Activated naive CD4-positive, alpha-beta T cell treated with anti-CD3 and anti-CD28 coated beads for 36 hours (primary cell): ENCODE data around the gene DTNA. TPM values are rescaled to one million over a fixed set of nuclear protein-coding genes. Genes with fewer than 3 reads are reported as not detected.

ENCODE experiments used
- CTCF ChIA-PET: fragments of 350-600 bp; sonication (Branson Sonifier 250); formaldehyde crosslinking; loops from one replicate; lab custom pipeline; 2021; ENCODE audit warnings: antibody characterized with exemption; lab: Charles Lee
- DNase-seq: peaks from one replicate; pipeline ENCODE4 v3.0.0-alpha.2; 2020
- H3K27ac Mint-ChIP-seq: one replicate; pipeline ENCODE4 v1.8.0; 2021; ENCODE audit warnings: mild to moderate bottlenecking, mixed read lengths
- H3K27me3 Mint-ChIP-seq: one replicate; pipeline ENCODE4 v1.8.0; 2021; ENCODE audit warnings: low read depth, mixed read lengths
- H3K36me3 Mint-ChIP-seq: one replicate; pipeline ENCODE4 v1.8.0; 2021; ENCODE audit warnings: low read depth, mixed read lengths
- H3K4me1 Mint-ChIP-seq: one replicate; pipeline ENCODE4 v1.8.0; 2021; ENCODE audit warnings: low read depth, mixed read lengths
- H3K4me3 Mint-ChIP-seq: one replicate; pipeline ENCODE4 v1.8.0; 2021; ENCODE audit warnings: mild to moderate bottlenecking, moderate library complexity, mixed read lengths
- H3K9me3 Mint-ChIP-seq: one replicate; pipeline ENCODE4 v1.8.0; 2021; ENCODE audit warnings: mixed read lengths
- intact Hi-C: fragments of 100-400 bp; cut with micrococcal nuclease; formaldehyde crosslinking; loops from one replicate; pipeline ENCODE4 v1.15.1; 2023
- total RNA-seq, 2 experiments: library from RNA; stranded (reverse); gene quantifications; one replicate each; pipeline ENCODE4 v1.2.3, GENCODE V29; 2021

DTNA gene
- total RNA-seq, 2 experiments from 2014 or later: 0.27 to 0.43 TPM

DNA sequence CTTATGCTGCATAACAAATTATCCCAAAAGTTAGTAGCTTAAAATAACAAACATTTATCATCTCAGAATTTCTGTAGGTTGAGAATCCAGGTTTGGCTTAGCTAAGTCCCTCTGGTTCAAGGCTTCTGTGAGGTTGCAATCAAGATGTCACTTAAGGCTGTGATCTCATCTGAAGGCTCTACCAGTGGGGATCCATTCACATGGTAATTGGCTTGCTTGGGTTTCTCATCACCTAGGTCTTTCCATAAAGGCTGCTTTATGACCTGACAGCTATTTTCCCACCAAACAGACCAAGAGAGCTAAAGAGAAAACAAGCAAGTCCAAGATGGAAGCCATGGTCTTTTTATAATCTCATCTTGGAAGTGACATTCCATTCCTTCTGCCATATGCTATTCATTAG is 137.3 kb downstream of the DTNA start:
- CTCF ChIA-PET: no interaction called here
- intact Hi-C loops: no loop called here

DNA sequence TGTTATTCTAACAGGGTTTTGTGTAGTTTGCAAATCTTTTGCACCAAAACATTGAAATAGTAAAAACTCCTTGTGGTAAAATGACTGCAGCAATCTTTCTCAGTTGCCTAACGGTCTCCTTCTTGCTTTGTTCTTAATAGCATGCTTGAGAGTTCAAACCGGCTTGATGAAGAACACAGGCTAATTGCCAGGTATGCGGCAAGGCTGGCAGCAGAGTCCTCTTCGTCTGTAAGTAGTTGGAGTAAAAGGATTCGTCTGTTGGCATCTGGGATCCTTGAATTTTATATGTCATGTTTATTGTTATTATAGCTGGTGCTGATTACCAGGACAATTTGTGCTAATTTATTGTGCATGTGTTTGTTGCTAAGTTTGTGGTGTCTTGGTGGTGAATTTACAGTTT is 138.1 kb downstream of the DTNA start:
- Mint-ChIP-seq H3K4me3 (no peak overlapping the region), H3K4me1 (no peaks in the 10 kb centered on the region), H3K27ac (no peak overlapping the region), H3K36me3 (no peaks in the 10 kb centered on the region), H3K9me3 (no peaks in the 10 kb centered on the region), H3K27me3 (peaks cover 17% of the 10 kb centered on the region)
- intact Hi-C loops: no loop called here
- DNase-seq: no peak
- CTCF ChIA-PET: interaction anchor here (0.8 to 1.8 kb wide), 2 partner anchors 9 to 172 kb away, joined by 3 to 4 read pairs; no protein-coding TSS in a partner anchor

More for the DNA sequence above, 137.3 kb downstream of the DTNA start:
- H3K9me3 Mint-ChIP-seq: no peaks in the 10 kb centered on the region
- H3K36me3 Mint-ChIP-seq: no peaks in the 10 kb centered on the region
- H3K27me3 Mint-ChIP-seq: peaks cover 19% of the 10 kb centered on the region
- no peak overlapping the region for H3K27ac Mint-ChIP-seq
- DNase-seq: no peak
- no peaks in the 10 kb centered on the region for H3K4me1 Mint-ChIP-seq
- H3K4me3 Mint-ChIP-seq: no peak overlapping the region

DNA sequence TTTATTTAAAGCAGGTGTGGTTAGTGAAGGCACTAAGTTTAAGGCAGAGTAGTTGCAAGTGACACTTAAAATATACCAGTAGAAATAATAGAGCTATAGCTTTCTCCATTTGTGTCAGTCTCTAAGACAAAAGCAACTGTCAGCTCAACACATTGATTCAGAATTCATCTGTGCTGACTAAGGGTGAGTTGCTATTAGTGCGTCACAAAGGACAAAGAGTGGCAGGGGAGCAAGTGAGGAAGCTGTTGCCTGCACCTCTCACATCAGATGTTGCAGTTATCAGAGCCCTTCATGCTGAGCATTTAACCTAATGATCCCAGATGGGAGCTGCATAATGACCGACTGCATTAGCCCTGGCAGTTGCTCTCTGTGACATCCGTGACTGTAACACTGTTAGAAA is 138.6 kb downstream of the DTNA start:
- Mint-ChIP-seq H3K4me1 (no peaks in the 10 kb centered on the region), H3K4me3 (no peak overlapping the region), H3K9me3 (no peaks in the 10 kb centered on the region), H3K27me3 (peaks cover 17% of the 10 kb centered on the region), H3K27ac (no peak overlapping the region), H3K36me3 (no peaks in the 10 kb centered on the region)
- CTCF ChIA-PET: interaction anchor here (0.8 to 1.8 kb wide), 2 partner anchors 10 to 171 kb away, joined by 3 to 4 read pairs; no protein-coding TSS in a partner anchor
- DNase-seq: no peak
- intact Hi-C loops: no loop called here

DNA sequence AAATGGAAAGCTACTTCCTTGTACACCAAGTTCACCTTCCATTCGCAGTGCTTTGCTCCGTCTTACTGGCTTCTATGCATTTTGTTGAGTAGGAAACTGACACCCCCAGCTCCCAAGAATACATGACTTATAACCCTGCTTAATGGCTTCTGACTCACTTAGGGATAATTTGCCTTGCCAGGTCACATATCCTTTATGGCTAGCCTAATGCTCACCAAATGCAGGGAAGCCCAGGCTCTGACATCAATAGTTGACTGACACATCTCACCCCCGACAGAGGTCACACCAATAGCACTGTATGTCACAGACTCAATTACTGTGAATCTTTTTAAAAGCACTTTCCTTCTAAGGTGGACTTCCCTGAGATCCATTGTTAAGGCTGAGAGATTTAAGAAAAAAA is 147.2 kb downstream of the DTNA start:
- CTCF ChIA-PET: interaction anchor here (1.0 kb wide), 1 partner anchor 20 kb away, joined by 3 read pairs; no protein-coding TSS in a partner anchor
- H3K36me3 Mint-ChIP-seq: peaks cover 5% of the 10 kb centered on the region
- H3K4me1 Mint-ChIP-seq: peaks cover 32% of the 10 kb centered on the region
- H3K9me3 Mint-ChIP-seq: peaks cover 8% of the 10 kb centered on the region
- DNase-seq: no peak
- H3K4me3 Mint-ChIP-seq: no peak overlapping the region
- H3K27ac Mint-ChIP-seq: no peak overlapping the region
- intact Hi-C loops: no loop called here
- peaks cover 11% of the 10 kb centered on the region for H3K27me3 Mint-ChIP-seq

DNA sequence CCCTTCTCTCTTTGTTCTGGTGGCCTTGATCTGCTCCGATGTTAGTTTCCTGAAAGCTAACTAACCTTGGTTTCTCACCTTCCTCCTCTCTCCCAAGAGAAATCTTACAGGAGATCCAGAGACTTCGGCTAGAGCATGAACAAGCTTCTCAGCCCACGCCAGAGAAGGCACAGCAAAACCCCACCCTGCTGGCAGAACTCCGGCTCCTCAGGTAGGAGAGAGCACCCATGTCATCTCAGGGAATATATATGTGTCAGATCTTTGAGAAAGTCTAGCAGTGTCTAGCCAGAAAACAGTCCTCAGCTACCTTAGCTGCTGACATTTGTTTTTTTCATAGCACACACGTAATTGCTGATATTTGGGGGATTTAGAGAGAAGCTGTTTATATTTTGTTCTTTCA is 148.1 kb downstream of the DTNA start:
- H3K9me3 Mint-ChIP-seq: peaks cover 8% of the 10 kb centered on the region
- H3K27me3 Mint-ChIP-seq: peaks cover 8% of the 10 kb centered on the region
- CTCF ChIA-PET: interaction anchor here (0.7 to 1.0 kb wide), 3 partner anchors 9 to 28 kb away, joined by 3 to 4 read pairs (median 3); no protein-coding TSS in a partner anchor
- H3K4me3 Mint-ChIP-seq: no peak overlapping the region
- peaks cover 5% of the 10 kb centered on the region for H3K36me3 Mint-ChIP-seq
- no peak overlapping the region for H3K27ac Mint-ChIP-seq
- peaks cover 39% of the 10 kb centered on the region for H3K4me1 Mint-ChIP-seq
- intact Hi-C loops: no loop called here
- DNase-seq: no peak

DNA sequence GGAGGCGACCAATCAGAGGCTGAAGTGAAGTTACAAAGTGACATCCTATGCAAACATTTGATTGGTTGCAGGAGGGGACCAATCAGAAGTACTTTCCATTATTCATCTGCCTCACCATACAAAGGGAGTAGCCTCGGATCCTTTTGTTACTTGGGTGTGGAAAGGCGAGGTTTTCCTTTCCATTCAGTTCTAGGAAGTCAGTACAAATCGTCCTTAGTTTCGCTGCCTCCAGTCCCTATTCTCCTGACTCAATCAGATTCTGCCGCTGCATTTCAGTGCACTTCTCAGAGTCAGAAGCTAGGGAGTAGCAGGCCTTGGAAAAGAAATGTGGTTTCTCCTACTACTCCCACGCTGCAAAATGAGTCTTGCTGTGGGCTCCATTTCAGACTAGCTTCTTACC is 149.4 kb downstream of the DTNA start:
- intact Hi-C loops: no loop called here
- Mint-ChIP-seq H3K36me3 (peaks cover 8% of the 10 kb centered on the region), H3K27ac (peak overlapping the region; percentile 73), H3K9me3 (peaks cover 8% of the 10 kb centered on the region), H3K4me1 (peaks cover 47% of the 10 kb centered on the region), H3K27me3 (peaks cover 8% of the 10 kb centered on the region), H3K4me3 (no peak overlapping the region)
- DNase-seq: no peak
- CTCF ChIA-PET: interaction anchor here (0.6 kb wide), 1 partner anchor 25 kb away, joined by 5 read pairs; no protein-coding TSS in a partner anchor

DNA sequence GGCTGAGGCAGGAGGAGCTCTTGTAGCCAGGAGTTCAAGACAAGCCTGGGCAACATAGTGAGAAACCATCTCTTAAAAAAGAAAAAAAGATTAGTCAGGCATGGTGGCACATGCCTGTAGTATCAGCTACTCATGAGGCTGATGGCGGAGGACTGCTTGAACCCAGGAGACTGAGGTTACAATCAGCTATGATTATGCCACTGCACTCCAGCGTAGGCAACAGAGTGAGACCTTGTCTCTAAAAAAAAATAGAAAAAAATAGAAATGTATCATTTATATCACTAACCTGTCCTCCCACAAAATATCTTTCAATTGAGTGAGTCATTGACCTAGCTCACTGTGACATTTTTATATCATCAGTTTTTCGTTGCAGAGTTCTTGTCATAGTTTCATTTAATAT is 152.5 kb downstream of the DTNA start:
- Mint-ChIP-seq H3K9me3 (peaks cover 8% of the 10 kb centered on the region), H3K4me1 (peaks cover 70% of the 10 kb centered on the region), H3K36me3 (peaks cover 8% of the 10 kb centered on the region), H3K27me3 (peaks cover 5% of the 10 kb centered on the region), H3K27ac (no peak overlapping the region), H3K4me3 (no peak overlapping the region)
- intact Hi-C loops: loop anchor here (5.0 to 10.0 kb wide), 5 partner anchors 512 to 1962 kb away; partner anchors contain the start of genes INO80C, KIAA1328, RMP24 and TPGS2
- CTCF ChIA-PET: no interaction called here
- peak; percentile 26 for DNase-seq

DNA sequence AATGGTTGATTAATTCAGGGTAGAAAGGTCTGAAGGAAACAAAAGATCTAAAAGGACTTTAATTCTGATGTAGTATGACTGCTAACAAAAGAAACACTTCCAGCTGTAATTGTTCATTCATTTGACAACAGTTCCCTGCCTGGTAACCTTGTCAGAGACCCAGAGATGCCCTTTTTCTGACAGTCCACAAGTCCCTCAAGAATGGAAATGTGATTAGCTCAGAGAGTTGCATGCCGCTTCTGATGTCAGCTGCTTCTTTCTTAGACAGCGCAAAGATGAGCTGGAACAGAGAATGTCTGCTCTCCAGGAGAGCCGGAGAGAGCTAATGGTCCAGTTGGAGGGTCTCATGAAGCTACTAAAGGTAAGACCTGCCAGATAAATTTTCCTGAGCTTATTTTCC is 153.6 kb downstream of the DTNA start:
- H3K4me1 Mint-ChIP-seq: peaks cover 69% of the 10 kb centered on the region
- intact Hi-C loops: loop anchor here (5.0 to 10.0 kb wide), 5 partner anchors 511 to 1961 kb away; partner anchors contain the start of genes INO80C, KIAA1328, RMP24 and TPGS2
- DNase-seq: no peak
- H3K27me3 Mint-ChIP-seq: no peaks in the 10 kb centered on the region
- no peak overlapping the region for H3K4me3 Mint-ChIP-seq
- CTCF ChIA-PET: interaction anchor here (0.7 kb wide), 1 partner anchor 107 kb away, joined by 4 read pairs; no protein-coding TSS in a partner anchor
- H3K27ac Mint-ChIP-seq: no peak overlapping the region
- peaks cover 4% of the 10 kb centered on the region for H3K36me3 Mint-ChIP-seq
- H3K9me3 Mint-ChIP-seq: peaks cover 2% of the 10 kb centered on the region

DNA sequence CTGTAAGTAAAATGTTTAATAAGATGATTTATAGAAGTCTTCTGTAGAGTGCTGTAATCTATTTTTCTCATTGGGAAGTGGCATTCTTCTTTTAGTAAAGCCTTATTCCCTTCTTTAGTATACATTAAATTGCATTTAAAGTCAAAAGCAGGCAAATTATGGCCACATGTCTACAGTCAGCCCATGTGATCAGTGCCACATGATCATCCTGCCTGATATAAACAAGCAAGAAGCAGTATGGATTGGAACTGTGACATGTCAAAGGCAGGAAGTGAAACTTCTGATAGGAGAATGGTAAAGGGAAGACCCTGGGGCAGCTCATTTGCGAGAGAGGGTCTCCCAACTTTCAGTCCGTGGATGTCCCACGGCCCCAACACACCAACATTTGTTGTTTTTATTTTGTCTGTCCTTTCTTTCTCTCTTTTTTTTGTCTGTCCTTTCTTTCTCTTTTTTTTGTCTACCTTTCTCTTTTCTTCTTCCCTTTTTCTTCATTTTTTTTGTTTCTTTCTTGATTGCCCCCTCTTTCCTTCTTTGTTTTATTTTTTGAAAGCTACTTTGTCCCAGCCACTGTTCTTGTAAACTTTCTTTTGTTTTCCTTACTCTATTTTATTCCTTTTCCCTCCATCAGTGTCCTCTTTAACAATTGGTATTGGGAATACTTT is 154.9 kb downstream of the DTNA start:
- Mint-ChIP-seq H3K27ac (peak overlapping the region; percentile 92), H3K4me1 (peaks cover 60% of the 10 kb centered on the region), H3K36me3 (peaks cover 4% of the 10 kb centered on the region), H3K4me3 (no peak overlapping the region), H3K9me3 (peaks cover 2% of the 10 kb centered on the region), H3K27me3 (no peaks in the 10 kb centered on the region)
- DNase-seq: peak; percentile 29
- intact Hi-C loops: loop anchor here (5.0 to 10.0 kb wide), 5 partner anchors 510 to 1960 kb away; partner anchors contain the start of genes INO80C, KIAA1328, RMP24 and TPGS2
- CTCF ChIA-PET: no interaction called here

DNA sequence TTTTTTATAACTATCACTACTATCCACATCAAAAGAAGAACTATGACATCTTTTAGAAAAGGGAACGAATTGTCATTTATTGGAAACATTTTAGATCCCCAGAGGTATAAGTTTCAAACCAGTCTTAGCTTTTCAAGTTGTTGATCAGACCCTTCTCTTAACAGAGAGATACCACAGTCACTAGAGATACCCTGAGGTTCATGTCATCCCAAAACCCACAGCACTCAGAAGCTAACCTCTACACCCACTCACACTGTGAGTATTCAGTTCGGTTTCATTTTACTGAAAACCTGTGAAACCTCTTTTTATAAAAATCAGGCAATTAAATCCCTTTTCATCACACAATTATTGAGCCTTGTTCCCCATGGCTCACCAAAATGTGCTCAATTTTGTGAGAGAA is 156.2 kb downstream of the DTNA start:
- DNase-seq: peak; percentile 56
- no peaks in the 10 kb centered on the region for H3K27me3 Mint-ChIP-seq
- peaks cover 4% of the 10 kb centered on the region for H3K36me3 Mint-ChIP-seq
- no peaks in the 10 kb centered on the region for H3K9me3 Mint-ChIP-seq
- peaks cover 53% of the 10 kb centered on the region for H3K4me1 Mint-ChIP-seq
- peak overlapping the region; percentile 92 for H3K27ac Mint-ChIP-seq
- CTCF ChIA-PET: interaction anchor here (0.5 to 1.7 kb wide), 10 partner anchors 8 to 751 kb away, joined by 3 to 6 read pairs (median 3); no protein-coding TSS in a partner anchor
- intact Hi-C loops: loop anchor here (1.0 to 10.0 kb wide), 10 partner anchors 35 to 1958 kb away; partner anchors contain the start of genes KIAA1328, MAPRE2, TPGS2 and ZNF396
- no peak overlapping the region for H3K4me3 Mint-ChIP-seq

DNA sequence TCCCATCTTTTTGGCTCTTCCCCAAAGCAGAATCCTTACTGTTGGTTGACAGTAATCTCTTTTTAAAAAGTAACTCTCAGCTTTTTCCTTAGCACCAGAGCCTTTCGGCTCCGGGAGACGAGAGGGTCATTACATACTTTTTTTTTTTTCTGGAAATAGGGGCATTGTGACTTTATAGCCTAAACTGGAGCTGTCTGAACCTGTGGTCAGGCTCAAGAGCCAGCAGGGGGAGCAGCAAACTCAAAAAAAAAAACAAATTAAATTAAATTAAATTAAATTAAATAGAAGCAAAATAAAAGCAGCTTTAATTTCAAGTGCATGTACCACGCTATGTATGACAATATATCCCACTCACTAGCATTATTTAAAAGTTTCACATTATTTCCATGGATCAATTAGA is 156.6 kb downstream of the DTNA start:
- H3K27me3 Mint-ChIP-seq: no peaks in the 10 kb centered on the region
- H3K9me3 Mint-ChIP-seq: no peaks in the 10 kb centered on the region
- no peak for DNase-seq
- peaks cover 4% of the 10 kb centered on the region for H3K36me3 Mint-ChIP-seq
- CTCF ChIA-PET: interaction anchor here (0.5 to 1.7 kb wide), 13 partner anchors 9 to 751 kb away, joined by 3 to 6 read pairs (median 3); no protein-coding TSS in a partner anchor
- peak overlapping the region; percentile 92 for H3K27ac Mint-ChIP-seq
- H3K4me3 Mint-ChIP-seq: no peak overlapping the region
- peaks cover 55% of the 10 kb centered on the region for H3K4me1 Mint-ChIP-seq
- intact Hi-C loops: loop anchor here (1.0 to 10.0 kb wide), 10 partner anchors 35 to 1958 kb away; partner anchors contain the start of genes KIAA1328, MAPRE2, TPGS2 and ZNF396

DNA sequence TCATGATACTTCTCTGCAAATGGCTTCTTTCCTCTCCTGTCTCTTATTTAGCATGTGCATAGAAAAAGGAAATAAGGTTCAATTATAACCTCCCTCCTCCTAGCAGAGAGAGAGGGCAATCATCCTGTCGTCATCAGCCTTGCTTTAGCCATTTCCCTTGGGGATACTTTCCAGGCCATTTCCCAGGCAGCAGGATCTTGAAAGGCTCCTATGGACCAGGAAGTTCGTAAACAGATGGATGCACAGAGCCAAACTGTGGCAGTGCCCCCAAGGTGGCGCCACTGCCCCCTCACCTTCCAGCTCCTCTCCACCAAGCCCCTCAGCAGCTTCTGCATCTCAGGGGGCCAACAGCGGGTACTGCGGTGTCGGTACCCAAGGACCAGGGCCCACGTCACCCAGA is 157.4 kb downstream of the DTNA start:
- CTCF ChIA-PET: interaction anchor here (0.6 to 1.3 kb wide), 6 partner anchors 27 to 401 kb away, joined by 3 read pairs; no protein-coding TSS in a partner anchor
- Mint-ChIP-seq H3K36me3 (peaks cover 4% of the 10 kb centered on the region), H3K9me3 (no peaks in the 10 kb centered on the region), H3K4me3 (no peak overlapping the region), H3K27me3 (no peaks in the 10 kb centered on the region), H3K4me1 (peaks cover 51% of the 10 kb centered on the region), H3K27ac (peak overlapping the region; percentile 53)
- no peak for DNase-seq
- intact Hi-C loops: loop anchor here (2.0 to 10.0 kb wide), 4 partner anchors 77 to 1957 kb away; partner anchors contain the start of genes KIAA1328, TPGS2 and ZNF396
